IMR-90 (cell line): ENCODE measurements around the gene ITGA4. TPM values are rescaled to one million over a fixed set of nuclear protein-coding genes. Genes with fewer than 3 reads are reported as not detected.

Source experiments
- ATAC-seq: fragments of 200-7000 bp; cut with Tn5 transposase; 2 replicates; pipeline ENCODE4 v1.9.1; 2020; ENCODE audit warnings: low read depth, mild to moderate bottlenecking, moderate library complexity
- BruUV-seq: library from RNA; stranded (reverse); fragments of 400-500 nt; replicated peaks from 2 replicates; lab custom pipeline; 2021; lab: Mats Ljungman, UMichigan
- CTCF ChIA-PET: fragments of 300-600 bp; formaldehyde crosslinking; extraction: SDS; loops from one replicate; lab custom pipeline; 2021; ENCODE audit warnings: antibody characterized with exemption; lab: Yijun Ruan, JAX
- POLR2A ChIA-PET: fragments of 300-600 bp; sonication (Branson Sonifier 250); formaldehyde crosslinking; loops from one replicate; lab custom pipeline; 2022; ENCODE audit warnings: antibody characterized with exemption; ENCODE audit not compliant: unreplicated experiment; lab: Charles Lee
- DNase-seq: peaks from one replicate; pipeline ENCODE4 v3.0.0; 2013
- H2AFZ ChIP-seq: replicated peaks from 2 replicates; pipeline ENCODE3; 2013; ENCODE audit warnings: low read length, mild to moderate bottlenecking; ENCODE audit not compliant: poor library complexity
- H2AK5ac ChIP-seq: 2 replicates; pipeline ENCODE4 v1.6.1; 2013; ENCODE audit warnings: low read depth, low read length, inconsistent platforms
- H2AK9ac ChIP-seq: replicated peaks from 2 replicates; pipeline ENCODE3; 2013; ENCODE audit warnings: mild to moderate bottlenecking, low read depth, low read length, moderate library complexity; ENCODE audit not compliant: poor library complexity
- H2BK120ac ChIP-seq: 2 replicates; pipeline ENCODE4 v1.6.1; 2013; ENCODE audit warnings: low read depth, low read length, inconsistent platforms
- H2BK15ac ChIP-seq: 3 replicates; pipeline ENCODE4 v1.6.1; 2013; ENCODE audit warnings: low read depth, low read length, inconsistent platforms
- H2BK20ac ChIP-seq: 2 replicates; pipeline ENCODE4 v1.6.1; 2013; ENCODE audit warnings: low read depth, mild to moderate bottlenecking, inconsistent platforms, low read length, moderate library complexity
- H2BK5ac ChIP-seq: 2 replicates; pipeline ENCODE4 v1.6.1; 2013; ENCODE audit warnings: mild to moderate bottlenecking, low read depth, low read length, inconsistent platforms; ENCODE audit not compliant: poor library complexity, severe bottlenecking
- H3K14ac ChIP-seq: replicated peaks from 2 replicates; pipeline ENCODE4 v1.6.1; 2013; ENCODE audit warnings: low read depth, low read length, inconsistent platforms
- H3K18ac ChIP-seq: 2 replicates; pipeline ENCODE4 v1.6.1; 2013; ENCODE audit warnings: low read depth, low read length, control low read depth
- H3K23ac ChIP-seq: 2 replicates; pipeline ENCODE4 v1.6.1; 2013; ENCODE audit warnings: low read depth, low read length, inconsistent platforms
- H3K27ac ChIP-seq: 2 replicates; pipeline ENCODE4 v1.5.1; 2013; ENCODE audit warnings: mild to moderate bottlenecking, control low read depth, low read length; ENCODE audit not compliant: insufficient read depth
- H3K27me3 ChIP-seq: 2 replicates; pipeline ENCODE4 v1.6.1; 2013; ENCODE audit warnings: low read length; ENCODE audit not compliant: control insufficient read depth, insufficient read depth
- H3K36me3 ChIP-seq: 2 replicates; pipeline ENCODE4 v1.6.1; 2013; ENCODE audit warnings: low read length, mixed read lengths; ENCODE audit not compliant: control insufficient read depth, insufficient read depth
- H3K4ac ChIP-seq: 2 replicates; pipeline ENCODE4 v1.6.1; 2013; ENCODE audit warnings: low read depth, low read length, inconsistent platforms
- H3K4me1 ChIP-seq: 2 replicates; pipeline ENCODE4 v1.6.1; 2013; ENCODE audit warnings: low read length, mixed read lengths; ENCODE audit not compliant: control insufficient read depth, insufficient read depth
- H3K4me2 ChIP-seq: 2 replicates; pipeline ENCODE4 v1.6.1; 2013; ENCODE audit warnings: low read depth, mild to moderate bottlenecking, control low read depth, low read length, moderate library complexity
- H3K4me3 ChIP-seq: 2 replicates; pipeline ENCODE4 v1.5.1; 2013; ENCODE audit warnings: low read depth, mild to moderate bottlenecking, control low read depth, low read length, moderate library complexity; ENCODE audit not compliant: insufficient read depth
- H3K56ac ChIP-seq: 2 replicates; pipeline ENCODE4 v1.6.1; 2013; ENCODE audit warnings: low read length, inconsistent platforms; ENCODE audit not compliant: insufficient read depth; ENCODE audit errors: extremely low read depth
- H3K79me1 ChIP-seq, 2 experiments: 2 replicates each; pipeline ENCODE4 v1.6.1; 2013; ENCODE audit warnings: low read length in 2 of 2, inconsistent platforms in 1 of 2, low read depth in 1 of 2
- H3K9ac ChIP-seq: 2 replicates; pipeline ENCODE4 v1.6.1; 2013; ENCODE audit warnings: low read depth, low read length, control low read depth
- H3K9me1 ChIP-seq: 2 replicates; pipeline ENCODE4 v1.6.1; 2013; ENCODE audit warnings: low read length, inconsistent platforms; ENCODE audit not compliant: insufficient read depth
- H3K9me3 ChIP-seq: 2 replicates; pipeline ENCODE4 v1.6.1; 2013; ENCODE audit warnings: low read length; ENCODE audit not compliant: control insufficient read depth, insufficient read depth
- H4K20me1 ChIP-seq: 2 replicates; pipeline ENCODE4 v1.6.1; 2013; ENCODE audit warnings: low read length, inconsistent platforms; ENCODE audit not compliant: insufficient read depth
- H4K5ac ChIP-seq: 2 replicates; pipeline ENCODE4 v1.6.1; 2013; ENCODE audit warnings: mild to moderate bottlenecking, low read depth, low read length, control low read depth
- H4K8ac ChIP-seq, 2 experiments: 2 replicates each; pipeline ENCODE4 v1.6.1; 2013; ENCODE audit warnings: low read depth in 2 of 2, low read length in 2 of 2, control low read depth in 1 of 2, inconsistent platforms in 1 of 2
- H4K91ac ChIP-seq: 2 replicates; pipeline ENCODE4 v1.6.1; 2013; ENCODE audit warnings: low read depth, low read length, inconsistent platforms; ENCODE audit not compliant: insufficient read depth
- CEBPB ChIP-seq: IDR thresholded peaks from 2 replicates; pipeline ENCODE4 v1.6.1; 2012; ENCODE audit warnings: low read depth, low read length, improper control_type of control experiment
- WGBS, 2 experiments: methylation state at CpG; one replicate each; pipeline versions ENCODE4 v1.1.5 to v1.1.7; 2013; ENCODE audit warnings: missing lambda C conversion rate in 2 of 2; ENCODE audit not compliant: insufficient read length in 1 of 2; ENCODE audit errors: extremely low coverage in 2 of 2; 5-methylcytosine and 5-hydroxymethylcytosine counted together
- dilution Hi-C: fragments of 300-500 bp; cut with HindIII; formaldehyde crosslinking; loops from one replicate; pipeline ENCODE4 v1.14.3; 2018; ENCODE audit warnings: low sequenced_read_pairs; ENCODE audit not compliant: unreplicated experiment
- in situ Hi-C: fragments of 300-500 bp; cut with MboI; formaldehyde crosslinking; loops from 3 replicates; pipeline ENCODE4 v1.14.3; 2019; ENCODE audit warnings: low sequenced_read_pairs, inconsistent platforms, mixed read lengths
- intact Hi-C: fragments of 100-400 bp; cut with micrococcal nuclease; formaldehyde crosslinking; loops from 2 replicates; pipeline ENCODE4 v1.10.0; 2022
- polyA plus RNA-seq, 3 experiments: library from polyadenylated mRNA; depleted of rRNA; stranded (reverse); fragments of >200 nt; gene quantifications; 2 replicates each; pipeline ENCODE4 v1.2.3, GENCODE V29; 2012; ENCODE audit warnings: low replicate concordance in 1 of 3
- total RNA-seq: library from RNA; depleted of rRNA; stranded (reverse); fragments of >200 nt; gene quantifications from 2 replicates; pipeline ENCODE4 v1.2.3, GENCODE V29; 2012

The ITGA4 gene
- total and polyA plus RNA-seq, 2 of the 4 experiments (the other 2 are of a cell fraction): 6.9 to 13.6 TPM

DNA sequence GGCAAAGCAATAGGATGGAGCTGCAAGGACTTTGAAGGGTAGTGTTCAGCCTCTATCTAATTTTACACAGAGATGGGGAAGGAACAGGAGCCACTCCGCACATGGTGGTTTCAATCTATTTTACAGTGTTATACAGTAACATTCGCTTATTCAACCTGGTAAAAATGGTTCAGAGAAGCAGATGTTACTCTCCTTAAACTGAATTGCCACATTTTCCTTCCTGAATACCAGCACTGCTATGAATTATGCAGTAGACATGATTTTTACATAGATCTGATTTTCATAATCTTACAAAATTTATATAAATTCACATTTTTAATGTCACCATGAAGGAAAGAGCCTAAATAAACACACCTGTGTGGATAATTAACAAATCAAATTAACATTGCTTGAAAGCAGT, 85.0 kb downstream of the ITGA4 start:
- no peak overlapping the region for H3K23ac ChIP-seq
- TF ChIP-seq CEBPB: no peak
- no peak overlapping the region for H2BK15ac ChIP-seq
- BruUV-seq: no TSS peak
- ATAC-seq (no peak), DNase-seq (no peak)
- no peak overlapping the region for H4K8ac ChIP-seq
- no CpG with 5 or more reads among the region's 2 CpGs for WGBS, 2 experiments
- no peak overlapping the region for H3K27ac ChIP-seq
- no peak overlapping the region for H3K4ac ChIP-seq
- in situ Hi-C loops: no loop called here
- H3K27me3 ChIP-seq: no peaks in the 10 kb centered on the region
- no peak overlapping the region for H3K4me2 ChIP-seq
- no peak overlapping the region for H4K5ac ChIP-seq
- H3K56ac ChIP-seq: no peak overlapping the region
- no peak overlapping the region for H2BK5ac ChIP-seq
- no peaks in the 10 kb centered on the region for H3K9me1 ChIP-seq
- H2BK20ac ChIP-seq: no peak overlapping the region
- no peak overlapping the region for H2BK120ac ChIP-seq
- no peak overlapping the region for H2AK9ac ChIP-seq
- no peaks in the 10 kb centered on the region for H3K36me3 ChIP-seq
- H3K9ac ChIP-seq: no peak overlapping the region
- POLR2A ChIA-PET: no interaction called here
- no peak overlapping the region for H3K14ac ChIP-seq
- no peaks in the 10 kb centered on the region for H3K79me1 ChIP-seq
- dilution Hi-C loops: no loop called here
- H3K9me3 ChIP-seq: no peaks in the 10 kb centered on the region
- CTCF ChIA-PET: no interaction called here
- no peak overlapping the region for H2AFZ ChIP-seq
- H4K91ac ChIP-seq: no peak overlapping the region
- no peak overlapping the region for H2AK5ac ChIP-seq
- H3K4me3 ChIP-seq: no peak overlapping the region
- no peaks in the 10 kb centered on the region for H4K20me1 ChIP-seq
- H3K4me1 ChIP-seq: no peaks in the 10 kb centered on the region
- intact Hi-C loops: no loop called here
- no peak overlapping the region for H3K18ac ChIP-seq
